ENCODE results near the gene PCNX2.

The PCNX2 gene

DNA sequence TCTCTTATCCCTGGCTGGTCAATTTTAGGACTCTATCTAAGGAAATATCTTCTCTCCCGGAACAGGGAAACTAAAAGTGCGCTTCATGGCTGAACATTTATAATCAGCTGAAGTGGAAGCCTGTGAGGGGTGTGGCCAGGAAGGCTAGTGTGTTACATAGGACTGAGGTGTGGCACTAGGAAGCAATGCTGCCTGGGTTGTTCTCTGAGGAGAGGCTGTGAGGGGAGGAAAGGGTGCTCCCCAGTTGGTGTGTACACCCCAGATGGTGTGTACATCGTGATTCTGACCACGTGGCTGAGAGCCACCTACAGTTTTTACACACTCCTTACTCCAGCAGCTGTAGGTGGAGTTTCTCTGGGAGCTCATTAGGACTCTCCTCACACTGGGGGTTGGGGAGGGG is 328.9 kb downstream of the PCNX2 start:
- DNase-seq (ENCODE audit: low read depth in 1 of 2, low spot score in 1 of 2) = no peak

DNA sequence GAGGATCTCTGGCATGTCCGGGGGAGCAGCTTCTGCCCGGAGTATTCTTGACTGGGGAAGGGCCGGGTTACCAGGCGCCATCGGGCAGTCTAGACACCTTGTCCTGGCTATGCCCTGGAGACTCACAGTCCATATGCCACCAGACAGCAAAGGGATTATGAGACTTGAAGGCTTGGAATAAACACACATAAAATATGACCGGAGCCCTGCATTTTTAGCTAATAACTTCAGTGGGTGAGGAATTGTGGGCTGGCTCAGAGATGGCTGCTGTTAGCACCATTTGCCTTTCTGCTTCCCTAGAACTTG is 329.7 kb downstream of the PCNX2 start:
- DNase-seq (ENCODE audit: low read depth in 1 of 2, low spot score in 1 of 2) = no peak

DNA sequence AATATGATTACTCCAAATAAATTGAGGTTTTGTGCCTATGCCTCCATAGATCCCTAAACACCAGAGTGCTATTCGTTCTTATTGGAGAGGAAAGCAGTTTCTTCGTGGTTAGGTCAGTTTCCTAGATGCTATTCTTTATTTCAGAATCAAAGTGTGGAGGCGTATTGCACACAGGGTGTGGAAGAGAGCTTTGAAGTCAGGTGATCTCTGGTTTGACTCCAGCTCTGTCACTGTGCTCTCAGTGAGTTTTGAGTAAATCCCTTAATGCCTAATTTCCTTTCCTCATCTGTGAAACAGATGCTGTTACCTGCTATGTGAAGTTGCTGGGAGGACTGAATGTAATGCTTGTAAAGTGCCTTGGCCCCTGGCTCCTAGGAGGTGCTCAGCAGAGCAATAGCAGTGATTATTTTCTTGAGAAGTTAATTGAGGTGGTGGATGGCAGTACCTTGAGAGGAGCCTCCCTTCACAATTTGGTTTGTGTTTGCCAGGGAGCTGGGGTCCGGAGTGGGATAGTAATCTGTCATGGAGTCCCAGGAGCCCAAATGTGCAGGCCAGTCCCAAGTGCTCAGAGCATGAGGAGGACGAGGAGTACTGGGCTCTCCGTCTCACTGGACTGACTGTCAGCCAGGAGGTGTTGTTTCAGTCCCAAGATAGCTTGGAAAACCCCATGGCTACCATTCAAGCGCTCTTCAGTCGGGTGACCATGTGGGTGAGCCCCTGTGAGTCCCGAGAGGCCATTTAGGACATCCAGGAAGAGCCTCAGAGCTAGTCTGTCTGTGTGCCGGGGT is 330.2 kb downstream of the PCNX2 start:
- DNase-seq (ENCODE audit: low read depth in 1 of 2, low spot score in 1 of 2) = no peak

DNA sequence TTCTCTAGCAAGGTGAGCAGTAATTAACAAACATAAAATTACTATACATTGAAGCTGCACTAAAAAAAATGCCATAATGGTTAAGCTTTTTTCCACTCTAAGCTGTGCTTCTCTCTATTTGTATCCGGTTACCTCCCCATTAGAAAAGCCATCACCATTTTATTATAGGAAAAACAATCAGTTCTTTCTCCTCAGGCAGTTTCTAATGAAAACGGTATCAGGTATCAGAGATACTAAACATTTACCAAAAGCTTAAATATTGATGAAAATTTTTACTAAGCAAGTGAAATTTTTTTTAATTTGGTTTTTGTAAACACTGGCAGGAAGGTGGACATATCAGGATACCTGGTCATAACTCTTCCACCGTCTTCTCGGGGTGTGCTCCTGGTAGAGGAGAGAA is 330.9 kb downstream of the PCNX2 start:
- no peak for DNase-seq (ENCODE audit: low read depth in 1 of 2, low spot score in 1 of 2)

DNA sequence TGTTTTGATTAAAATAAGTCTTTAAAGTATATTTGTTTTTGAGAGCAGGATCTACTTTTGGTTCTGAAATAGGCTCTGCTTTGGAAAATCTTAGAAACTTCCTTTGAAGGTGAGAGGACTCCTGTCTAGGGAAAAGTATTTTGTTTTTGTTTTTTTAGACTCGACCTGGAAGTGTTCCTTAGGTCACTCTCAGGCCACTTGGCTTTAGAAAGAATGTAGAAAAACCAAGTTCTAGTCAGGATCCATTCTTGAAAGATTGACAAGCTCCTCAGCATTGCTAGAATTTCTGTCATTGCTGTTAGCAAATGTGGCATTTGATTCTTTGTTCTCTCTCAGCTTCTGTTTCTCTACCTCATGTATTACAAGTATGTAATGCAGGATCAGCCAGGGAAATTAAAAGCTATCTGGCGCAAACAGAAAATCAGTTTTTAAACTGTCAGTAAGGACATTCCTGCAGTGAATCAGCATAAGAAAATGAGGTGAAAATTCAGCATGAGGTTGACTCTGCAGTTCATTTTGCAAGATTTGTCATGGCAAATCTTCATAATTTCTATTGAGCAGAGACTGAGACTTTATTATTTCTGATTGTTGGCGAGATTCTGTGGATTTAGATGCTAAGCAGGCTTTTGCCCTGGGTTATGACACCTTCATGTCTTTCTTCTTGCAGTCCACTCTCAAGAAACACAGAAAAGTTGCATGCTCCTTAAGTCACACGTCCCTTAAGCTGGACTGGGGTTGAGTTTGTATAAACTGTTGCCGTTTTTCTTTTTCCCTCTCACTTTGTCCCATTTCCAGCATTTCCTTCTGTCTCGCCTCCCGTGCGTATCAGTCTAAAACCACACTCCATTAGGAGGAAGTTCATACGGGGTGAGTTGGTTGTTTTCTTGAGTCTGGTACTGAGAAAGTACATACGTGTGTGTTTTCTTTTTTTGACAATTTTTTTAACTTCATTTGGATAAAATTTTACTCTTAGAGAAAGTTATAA is 332.5 kb downstream of the PCNX2 start:
- DNase-seq (ENCODE audit: low read depth in 1 of 2, low spot score in 1 of 2) = no peak

DNA sequence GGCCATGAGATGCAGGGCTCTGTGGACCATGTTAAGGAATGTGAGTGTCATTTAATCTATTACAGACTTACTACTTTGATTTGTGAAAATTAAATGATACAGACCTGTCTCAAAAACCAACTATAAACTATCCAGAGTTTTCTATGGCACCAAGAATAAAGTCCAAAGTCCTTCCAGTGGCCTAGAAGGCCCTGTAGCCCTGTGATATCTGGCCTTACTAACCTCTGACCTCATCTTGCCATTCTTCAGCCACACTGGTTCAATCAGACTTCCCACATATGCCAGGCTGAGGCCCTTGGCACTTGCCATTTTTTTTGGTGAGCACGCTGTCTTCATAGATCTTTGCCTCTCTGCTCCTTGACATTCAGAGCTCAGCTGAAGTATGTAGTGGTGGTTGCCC is 337.5 kb downstream of the PCNX2 start:
- no peak for DNase-seq (ENCODE audit: low read depth in 1 of 2, low spot score in 1 of 2)

DNA sequence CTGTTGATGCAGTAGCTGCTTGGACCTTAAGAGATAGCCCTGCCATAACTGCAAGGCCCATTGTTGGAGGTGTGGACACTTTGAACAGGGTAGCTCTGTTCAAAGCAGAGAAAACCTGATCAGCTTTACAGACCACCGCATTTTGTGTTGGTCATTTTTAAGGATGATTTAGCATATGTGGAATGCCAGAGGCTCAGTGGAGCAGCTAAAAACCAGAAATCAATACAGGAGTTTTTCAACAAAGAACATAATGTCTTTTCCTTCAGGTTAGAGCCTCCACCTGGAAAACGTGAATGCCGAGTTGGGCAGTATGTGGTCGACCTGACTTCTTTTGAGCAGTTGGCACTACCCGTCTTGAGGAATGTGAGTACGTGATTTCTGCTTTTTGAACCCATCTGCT is 339.4 kb downstream of the PCNX2 start:
- no peak for DNase-seq (ENCODE audit: low read depth in 1 of 2, low spot score in 1 of 2)

DNA sequence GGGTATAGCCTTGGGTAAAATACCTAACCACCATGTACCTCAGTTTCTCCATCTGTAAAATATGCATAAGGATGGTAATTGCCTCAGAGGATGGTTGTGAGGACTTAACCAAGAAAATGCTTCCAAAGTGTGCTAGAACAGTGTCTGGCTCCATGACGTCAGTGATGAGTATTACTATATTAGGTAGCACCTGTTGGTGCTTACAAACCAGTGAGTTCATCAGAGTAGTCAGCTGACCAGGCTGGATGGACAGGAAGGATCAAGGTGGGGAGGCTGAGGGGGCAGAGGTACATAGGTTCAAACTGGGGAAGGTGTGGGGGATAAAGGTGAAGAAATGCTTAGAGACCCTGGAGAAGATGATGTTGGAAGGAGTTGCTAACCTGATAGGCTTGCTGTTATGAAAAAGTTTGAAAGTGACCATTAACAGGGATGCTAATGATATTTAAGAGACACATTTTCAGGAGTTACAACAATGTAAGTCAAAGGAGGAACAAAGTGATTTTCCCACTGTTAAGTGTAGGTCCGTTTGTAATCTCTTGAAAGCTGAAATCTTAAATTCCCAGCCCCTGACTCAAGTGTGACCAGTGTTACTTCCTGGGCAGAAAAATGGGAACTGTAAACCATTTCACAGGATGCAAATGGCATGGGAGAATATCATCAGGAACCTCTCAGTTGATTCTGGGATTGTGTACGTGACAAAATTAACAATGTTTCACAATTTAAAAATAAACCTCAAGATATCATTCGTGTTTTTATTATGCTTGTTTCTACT is 340.7 kb downstream of the PCNX2 start:
- no peak for DNase-seq (ENCODE audit: low read depth in 1 of 2, low spot score in 1 of 2)

DNA sequence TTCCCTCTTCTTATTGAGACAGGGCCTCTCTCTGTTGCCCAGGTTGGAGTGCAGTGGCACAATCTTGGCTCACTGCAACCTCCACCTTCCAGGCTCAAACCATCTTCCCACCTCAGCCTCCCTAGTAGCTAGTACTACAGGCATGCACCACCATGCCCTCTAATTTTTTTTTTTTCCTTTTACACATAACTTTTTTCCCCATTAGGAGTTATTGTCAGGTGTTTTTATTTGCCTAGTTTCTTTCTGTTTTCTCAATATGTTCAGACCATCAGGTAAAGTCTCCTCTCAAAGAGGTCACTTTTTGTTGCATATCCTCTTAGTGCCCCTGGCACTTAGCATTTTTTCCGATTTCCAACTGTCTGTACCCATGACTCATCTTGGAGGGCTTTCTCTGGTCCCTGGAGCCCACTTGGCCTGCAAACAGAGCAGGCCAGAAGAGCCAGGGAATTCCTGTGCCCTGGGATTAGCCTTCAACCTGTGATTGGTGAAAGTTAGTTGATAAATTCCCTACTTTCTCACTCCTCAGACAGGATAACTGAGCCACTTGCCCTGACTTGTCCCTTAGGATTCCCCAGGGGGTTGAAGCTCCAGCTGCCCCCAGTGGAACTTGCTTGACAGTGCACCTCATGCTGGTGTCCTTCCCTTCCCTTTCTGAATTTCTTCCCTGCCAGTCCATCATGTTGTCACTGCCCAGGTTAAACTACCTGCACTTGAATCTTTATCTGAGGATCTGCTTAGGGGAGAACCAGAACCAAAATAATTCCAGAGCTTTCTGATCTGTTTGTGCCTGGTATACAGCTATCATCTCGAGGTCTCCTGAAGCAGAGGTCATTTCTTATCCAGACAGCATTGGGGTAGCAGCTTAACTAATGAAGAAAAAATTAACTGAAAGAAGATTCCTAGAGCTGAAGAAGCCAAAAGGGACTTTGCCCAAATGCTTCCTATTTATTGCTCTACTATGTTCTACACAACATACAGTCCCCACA is 342.7 kb downstream of the PCNX2 start:
- DNase-seq (ENCODE audit: low read depth in 1 of 2, low spot score in 1 of 2) = no peak

DNA sequence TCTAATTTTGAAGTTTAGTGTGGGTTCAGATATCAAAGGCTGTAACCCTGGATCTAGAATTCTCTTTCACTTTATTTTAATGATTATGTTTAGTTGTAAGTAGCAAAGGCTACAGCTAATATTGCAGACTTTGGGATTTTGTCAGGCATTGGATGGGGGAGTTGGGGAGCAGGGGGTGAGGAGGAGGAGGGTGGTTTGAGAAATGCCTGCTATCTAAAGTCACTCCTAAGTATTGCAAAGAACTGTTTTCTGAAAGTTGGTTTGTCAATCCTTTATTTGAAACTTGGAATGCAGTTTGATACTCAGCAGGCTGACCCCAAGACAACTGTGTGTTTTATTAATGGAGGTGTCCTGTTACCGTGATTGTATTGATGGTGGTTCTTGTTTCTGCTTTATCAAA is 343.9 kb downstream of the PCNX2 start:
- DNase-seq (ENCODE audit: low read depth in 1 of 2, low spot score in 1 of 2) = no peak

DNA sequence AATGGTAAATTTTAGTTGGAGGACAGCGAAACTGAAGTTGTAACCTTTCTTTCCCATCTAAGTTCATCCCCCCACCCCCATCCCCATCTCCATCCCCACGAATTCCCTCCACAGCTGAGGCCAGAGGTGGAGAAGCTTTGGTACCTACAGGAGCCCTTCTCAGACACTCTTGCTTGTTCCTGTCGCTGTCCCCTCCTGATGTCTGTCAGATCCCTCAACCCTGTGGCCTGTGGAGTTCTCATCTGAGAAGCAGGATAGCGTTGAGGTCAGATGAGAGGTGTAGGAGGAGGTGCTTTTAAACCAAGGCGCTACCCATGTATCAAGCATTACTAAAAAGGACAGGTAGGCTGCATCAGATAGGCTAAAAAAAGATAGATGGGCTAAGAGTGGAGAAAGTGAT is 344.3 kb downstream of the PCNX2 start:
- no peak for DNase-seq (ENCODE audit: low read depth in 1 of 2, low spot score in 1 of 2)

DNA sequence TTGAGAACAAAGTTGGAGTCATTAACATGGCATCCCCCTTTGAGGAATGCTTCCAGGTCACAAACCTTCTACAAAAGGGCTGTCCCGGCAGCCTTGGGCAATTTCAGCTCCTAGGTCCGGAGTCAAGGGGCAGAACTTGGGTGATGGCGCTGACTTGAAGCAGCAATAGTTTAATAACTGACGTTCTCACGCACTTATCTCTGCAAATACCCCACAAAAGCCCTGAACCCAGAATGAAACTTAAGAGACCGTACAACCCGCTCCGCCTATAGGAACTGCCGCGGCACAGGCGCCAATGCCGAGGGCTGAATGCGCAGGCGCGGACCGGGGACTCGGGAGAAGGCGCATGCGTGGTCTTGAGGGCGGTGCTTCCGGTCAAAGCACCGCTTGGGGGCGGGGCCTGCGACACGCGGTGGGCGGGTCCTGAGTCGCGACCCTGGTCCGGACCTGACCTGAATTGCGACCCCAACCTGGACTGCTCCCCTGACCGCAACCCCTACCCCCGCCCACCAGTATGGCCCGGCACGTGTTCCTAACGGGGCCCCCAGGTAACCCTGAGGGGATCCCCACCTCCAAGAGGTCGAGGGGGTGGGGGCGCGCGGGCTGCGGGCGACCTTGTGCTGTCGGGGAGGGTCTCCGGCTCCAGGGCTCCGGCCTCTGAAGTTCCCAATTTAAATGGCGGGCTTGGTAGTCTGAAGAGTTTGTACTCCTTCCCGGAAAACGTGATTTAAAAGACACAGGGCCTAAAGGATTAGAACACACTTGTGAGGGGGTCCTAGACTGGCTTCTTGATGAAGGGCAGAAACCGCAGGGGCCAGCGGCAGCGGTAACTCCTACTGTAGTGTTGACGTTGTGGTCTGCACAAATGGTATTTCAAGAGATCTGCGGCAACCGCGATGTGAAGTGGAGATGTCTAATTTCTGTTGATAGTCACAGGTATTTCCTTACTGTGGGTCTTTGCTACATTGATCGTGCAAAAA is 345.0 kb downstream of the PCNX2 start, which contains the start of gene NTPCR:
Gene NTPCR (plus strand): TSS at position 415 of the 980 bp plus-strand sequence. CDS start 100 bp downstream, at position 515.
- DNase-seq (ENCODE audit: low read depth in 1 of 2, low spot score in 1 of 2) = peak; percentile 90 to 93

DNA sequence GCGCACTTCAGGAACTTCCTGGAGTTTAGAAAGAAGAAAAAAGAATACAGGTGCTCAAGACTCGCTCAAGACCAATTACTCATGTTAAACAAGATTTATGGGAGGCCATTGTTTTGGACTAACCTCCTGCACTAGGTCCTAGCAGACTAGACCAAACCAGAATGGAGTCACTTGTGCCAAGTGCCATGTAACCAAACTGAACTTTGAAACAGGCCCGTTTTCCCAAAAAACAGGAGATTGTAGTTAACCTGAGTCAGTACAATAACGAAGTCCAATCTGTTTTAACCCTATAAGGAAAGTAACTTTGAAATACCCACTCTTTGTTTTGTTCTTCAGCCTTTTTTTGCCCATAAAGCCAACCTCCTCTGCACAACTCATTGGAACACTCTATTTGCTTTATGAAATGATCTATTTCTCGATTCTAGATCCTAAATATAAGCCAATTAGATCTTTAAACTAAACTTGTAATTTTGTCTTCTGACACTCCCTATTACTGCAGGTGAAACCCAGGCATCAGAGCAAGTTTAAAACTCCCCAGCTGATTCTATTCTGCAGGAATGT is 345.8 kb downstream of the PCNX2 start:
- no peak for DNase-seq (ENCODE audit: low read depth in 1 of 2, low spot score in 1 of 2)

DNA sequence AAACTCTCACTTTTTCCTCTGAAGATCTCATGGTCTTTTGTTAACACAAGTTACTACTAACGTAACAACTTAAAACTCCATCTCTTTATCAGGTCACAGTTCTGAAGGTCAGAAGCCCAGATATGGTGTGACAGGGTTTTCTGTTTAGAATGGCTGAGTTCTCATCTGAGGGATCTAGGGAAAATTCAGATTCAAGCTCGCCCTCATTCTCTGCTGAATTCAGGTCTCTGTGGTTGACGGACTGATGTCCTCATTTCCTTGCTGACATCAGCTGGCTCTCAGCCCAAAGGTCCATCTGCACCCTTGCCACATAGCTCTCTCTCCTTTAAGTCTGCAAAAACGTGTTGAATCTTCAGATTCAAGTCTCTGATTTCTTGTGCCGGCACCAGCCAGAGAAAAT is 351.2 kb downstream of the PCNX2 start:
- DNase-seq (ENCODE audit: low read depth in 1 of 2, low spot score in 1 of 2) = no peak

DNA sequence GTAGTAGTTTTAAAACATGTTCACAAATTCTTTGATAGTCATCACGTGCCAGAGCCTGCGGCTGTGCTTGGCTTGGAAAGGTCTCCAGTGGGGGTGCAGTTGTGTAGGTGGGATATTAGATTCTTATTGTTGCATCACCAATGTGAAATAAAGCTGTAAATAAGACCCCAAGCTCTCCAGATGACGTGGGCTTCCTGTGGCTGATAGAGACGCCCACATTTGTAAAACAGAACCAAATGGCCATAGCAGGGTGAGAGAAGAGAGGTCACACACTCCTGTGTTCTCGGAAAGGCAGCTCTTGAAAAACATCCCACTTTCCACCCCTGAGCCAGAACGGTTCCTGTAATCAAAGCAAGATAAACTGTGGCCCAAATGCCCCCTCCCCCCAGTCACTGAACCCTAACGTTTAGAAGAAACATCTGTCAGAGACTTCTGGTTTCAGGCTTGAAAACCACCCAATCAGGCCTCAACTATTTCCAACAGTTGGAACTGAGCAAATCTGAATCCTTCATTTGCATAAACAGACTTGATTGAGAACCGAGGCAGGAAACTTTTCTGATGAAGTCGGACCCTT is 351.8 kb downstream of the PCNX2 start:
- no peak for DNase-seq (ENCODE audit: low read depth in 1 of 2, low spot score in 1 of 2)

DNA sequence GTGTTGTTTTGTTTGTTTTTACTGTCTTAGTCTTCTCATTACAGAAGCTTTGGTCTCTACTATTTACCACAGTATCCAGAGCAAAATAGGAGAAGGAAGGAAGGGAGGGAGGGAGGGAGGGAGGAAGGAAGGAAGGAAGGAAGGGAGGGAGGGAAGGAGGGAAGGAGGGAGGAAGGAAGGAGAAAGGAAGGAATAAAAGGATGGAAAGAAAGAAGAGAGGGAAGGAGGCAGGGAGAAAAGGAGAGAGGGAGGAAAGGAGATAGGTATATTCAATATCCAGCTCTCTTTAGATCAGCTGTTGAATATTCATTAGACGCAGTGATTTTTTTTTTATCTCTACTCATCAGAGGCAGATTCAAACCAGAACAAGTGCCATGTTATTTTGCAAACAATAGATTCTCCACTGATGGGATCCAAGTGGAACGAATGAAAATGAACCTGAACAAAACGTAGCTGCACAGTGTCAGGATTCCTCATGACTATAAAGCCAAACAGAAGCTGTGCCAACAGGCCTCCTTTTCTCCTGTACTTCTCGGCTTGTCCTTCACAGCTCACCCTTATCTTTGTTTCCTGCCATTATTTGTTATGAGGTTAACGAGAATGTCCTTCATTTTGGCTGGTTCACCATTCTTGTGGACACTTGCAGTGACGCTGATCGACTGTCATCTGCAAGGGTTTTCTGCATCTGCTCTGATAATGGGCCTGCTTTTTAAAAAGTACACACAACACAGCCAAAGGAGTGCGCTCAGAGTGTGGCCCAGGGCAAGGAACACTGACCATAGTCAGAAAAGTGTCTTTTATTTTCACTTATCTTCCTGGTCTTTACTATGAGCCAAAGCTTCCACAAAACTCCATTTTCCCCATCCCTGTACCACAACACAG is 352.9 kb downstream of the PCNX2 start:
- no peak for DNase-seq (ENCODE audit: low read depth in 1 of 2, low spot score in 1 of 2)

DNA sequence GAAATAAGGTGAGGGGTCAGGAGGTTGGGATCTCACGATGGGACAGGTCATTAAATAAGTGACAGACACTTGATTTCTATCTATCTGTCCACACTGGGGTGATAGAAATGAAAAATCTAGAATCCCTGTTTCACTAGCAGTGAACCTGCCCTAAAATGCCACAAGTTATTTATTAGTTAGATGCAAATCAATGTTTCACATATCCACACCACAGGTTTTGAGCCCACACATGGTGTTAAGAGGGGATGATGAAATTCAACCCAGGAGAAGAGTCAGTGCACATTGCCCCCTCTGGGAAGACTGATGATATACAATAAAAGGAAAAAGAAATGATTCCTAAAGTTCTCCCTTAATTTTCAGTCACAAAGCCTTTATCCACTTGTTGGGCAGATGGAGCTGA is 355.3 kb downstream of the PCNX2 start:
- DNase-seq (ENCODE audit: low read depth in 1 of 2, low spot score in 1 of 2) = no peak
